Measurements from ENCODE around the gene DAAM1.

DNA sequence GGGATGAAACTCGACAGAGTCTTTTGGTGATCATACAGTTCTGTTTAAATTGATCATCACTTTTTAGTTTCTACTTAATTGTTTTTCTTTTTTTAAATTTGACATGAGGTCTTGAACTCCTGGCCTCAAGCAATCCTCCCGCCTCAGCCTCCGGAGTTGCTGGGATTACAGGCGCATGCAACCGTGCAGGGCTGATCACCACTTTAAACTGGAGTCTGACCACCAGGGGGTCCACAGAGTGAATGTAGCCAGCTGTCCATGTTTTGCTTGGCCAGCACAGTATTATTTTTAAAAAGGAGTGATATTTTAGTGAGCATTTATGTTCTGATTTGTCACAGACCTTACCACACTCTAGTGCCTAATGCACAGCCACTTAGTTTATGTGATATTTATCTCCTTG, 10.7 kb downstream of the DAAM1 start:
- TF ChIP-seq, protein P1, sequence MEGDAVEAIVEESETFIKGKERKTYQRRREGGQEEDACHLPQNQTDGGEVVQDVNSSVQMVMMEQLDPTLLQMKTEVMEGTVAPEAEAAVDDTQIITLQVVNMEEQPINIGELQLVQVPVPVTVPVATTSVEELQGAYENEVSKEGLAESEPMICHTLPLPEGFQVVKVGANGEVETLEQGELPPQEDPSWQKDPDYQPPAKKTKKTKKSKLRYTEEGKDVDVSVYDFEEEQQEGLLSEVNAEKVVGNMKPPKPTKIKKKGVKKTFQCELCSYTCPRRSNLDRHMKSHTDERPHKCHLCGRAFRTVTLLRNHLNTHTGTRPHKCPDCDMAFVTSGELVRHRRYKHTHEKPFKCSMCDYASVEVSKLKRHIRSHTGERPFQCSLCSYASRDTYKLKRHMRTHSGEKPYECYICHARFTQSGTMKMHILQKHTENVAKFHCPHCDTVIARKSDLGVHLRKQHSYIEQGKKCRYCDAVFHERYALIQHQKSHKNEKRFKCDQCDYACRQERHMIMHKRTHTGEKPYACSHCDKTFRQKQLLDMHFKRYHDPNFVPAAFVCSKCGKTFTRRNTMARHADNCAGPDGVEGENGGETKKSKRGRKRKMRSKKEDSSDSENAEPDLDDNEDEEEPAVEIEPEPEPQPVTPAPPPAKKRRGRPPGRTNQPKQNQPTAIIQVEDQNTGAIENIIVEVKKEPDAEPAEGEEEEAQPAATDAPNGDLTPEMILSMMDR (IDR thresholded peaks at IDR 0.05) = no peak
- no peak for TF ChIP-seq POLR2A (IDR thresholded peaks at IDR 0.05)

Measured in uterus (tissue), 2 donors.